Measurements from ENCODE around the gene ATP2B2.

DNA sequence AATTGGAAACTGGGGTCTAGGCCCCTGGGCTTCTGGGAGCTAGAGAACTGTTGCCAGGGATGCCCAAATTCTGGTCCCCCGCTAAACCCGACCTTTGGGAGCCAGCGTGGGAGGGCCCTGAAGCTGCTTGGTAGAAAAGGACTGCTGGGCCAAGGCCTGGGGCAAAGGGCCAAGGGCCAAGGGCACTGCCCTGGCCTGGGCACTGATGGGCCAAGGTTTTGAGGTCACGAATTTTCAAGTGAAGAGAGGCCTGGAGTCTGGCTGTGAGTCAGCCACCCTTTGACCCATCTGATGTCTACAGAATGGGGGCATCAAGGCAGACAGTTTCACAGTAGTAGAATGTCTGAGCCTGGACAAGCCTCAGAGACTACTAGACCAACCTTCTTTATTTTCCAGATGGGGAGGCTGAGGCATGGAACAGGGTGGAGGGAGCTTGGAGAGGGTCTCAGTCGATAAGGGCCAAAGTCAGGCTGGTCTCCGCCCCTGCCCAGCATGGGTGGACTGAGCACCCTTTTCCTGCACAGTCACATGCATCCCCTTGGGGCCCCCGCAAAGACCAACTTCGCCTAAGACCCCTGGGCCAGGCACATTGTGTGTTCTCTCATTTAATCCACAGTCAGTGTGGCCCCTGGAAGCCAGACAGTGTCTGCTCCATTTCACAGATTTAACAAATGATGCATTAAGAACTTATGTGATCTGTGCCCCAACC is 66.3 kb downstream of the ATP2B2 start:
- no peak for TF ChIP-seq CTCF (IDR thresholded peaks at IDR 0.05)
- no peak for TF ChIP-seq EP300 (IDR thresholded peaks at IDR 0.05)

All from tibial nerve (tissue), 4 donors.